Stimulated activated naive CD8-positive, alpha-beta T cell treated with anti-CD3 and anti-CD28 coated beads, Interleukin-15, amount 100 ng/mL, for 72 hours (primary cell): ENCODE results near the gene USP22.

Experiments used
- ATAC-seq: fragments of 150-1000 bp; cut with Tn5 transposase; 2 replicates; pipeline ENCODE4 v1.10.0; 2021; ENCODE audit warnings: mild to moderate bottlenecking, moderate library complexity
- DNase-seq, 2 donors: peaks; one replicate each; pipeline ENCODE4 v3.0.0; 2021 to 2022
- H3K27ac Mint-ChIP-seq, 2 donors: one replicate each; pipeline ENCODE4 v1.8.0; 2022; ENCODE audit warnings: mild to moderate bottlenecking in 2 of 2, mixed read lengths in 2 of 2, moderate library complexity in 2 of 2
- H3K27me3 Mint-ChIP-seq: one replicate; pipeline ENCODE4 v1.8.0; 2022; ENCODE audit warnings: mixed read lengths
- H3K4me1 Mint-ChIP-seq: one replicate; pipeline ENCODE4 v1.8.0; 2022; ENCODE audit warnings: mild to moderate bottlenecking, mixed read lengths
- H3K4me3 Mint-ChIP-seq, 2 donors: one replicate each; pipeline ENCODE4 v1.8.0; 2022; ENCODE audit warnings: mild to moderate bottlenecking in 2 of 2, mixed read lengths in 2 of 2, moderate library complexity in 1 of 2
- H3K9me3 Mint-ChIP-seq, 2 donors: one replicate each; pipeline ENCODE4 v1.8.0; 2022; ENCODE audit warnings: mixed read lengths in 2 of 2

The USP22 gene

GRCh38 chr17:21035406-21035805, 7.4 kb downstream of the USP22 start:
- Mint-ChIP-seq H3K4me3 (peak overlapping the region; percentile 89 to 92), H3K27me3 (no peaks in the 10 kb centered on the region), H3K9me3 (no peaks in the 10 kb centered on the region), H3K27ac (peak overlapping the region; percentile 99), H3K4me1 (peaks cover 78% of the 10 kb centered on the region)
- DNase-seq = no peak
- ATAC-seq = no peak

GRCh38 chr17:21034340-21035235, 8.2 kb downstream of the USP22 start:
- peak overlapping the region; percentile 99 for H3K27ac Mint-ChIP-seq
- DNase-seq (peak; percentile 50 to 71), ATAC-seq (peak; percentile 89)
- peak overlapping the region; percentile 89 to 92 for H3K4me3 Mint-ChIP-seq
- no peaks in the 10 kb centered on the region for H3K9me3 Mint-ChIP-seq
- peaks cover 86% of the 10 kb centered on the region for H3K4me1 Mint-ChIP-seq
- H3K27me3 Mint-ChIP-seq = no peaks in the 10 kb centered on the region

- Mint-ChIP-seq H3K9me3 (no peaks in the 10 kb centered on the region), H3K27ac (peak overlapping the region; percentile 99), H3K4me1 (peaks cover 92% of the 10 kb centered on the region), H3K27me3 (no peaks in the 10 kb centered on the region), H3K4me3 (peak overlapping the region; percentile 89 to 92)
- DNase-seq (no peak), ATAC-seq (peak; percentile 39)
Observed at GRCh38 chr17:21033350-21033749, 9.5 kb downstream of the USP22 start.

- H3K4me3 Mint-ChIP-seq = peak overlapping the region in 1 of 2 donors; percentile 33
- no peaks in the 10 kb centered on the region for H3K27me3 Mint-ChIP-seq
- ATAC-seq (no peak), DNase-seq (no peak)
- H3K9me3 Mint-ChIP-seq = no peaks in the 10 kb centered on the region
- H3K4me1 Mint-ChIP-seq = peaks cover 88% of the 10 kb centered on the region
- H3K27ac Mint-ChIP-seq = peak overlapping the region in 1 of 2 donors; percentile 25
Observed at GRCh38 chr17:21031756-21032396, 10.9 kb downstream of the USP22 start.

- Mint-ChIP-seq H3K4me3 (no peak overlapping the region), H3K4me1 (peaks cover 83% of the 10 kb centered on the region), H3K27me3 (no peaks in the 10 kb centered on the region), H3K9me3 (no peaks in the 10 kb centered on the region), H3K27ac (no peak overlapping the region)
- ATAC-seq (no peak), DNase-seq (no peak)
Observed at GRCh38 chr17:21030375-21030774, 12.4 kb downstream of the USP22 start.

GRCh38 chr17:21029515-21029914, 13.3 kb downstream of the USP22 start:
- Mint-ChIP-seq H3K27me3 (no peaks in the 10 kb centered on the region), H3K4me3 (peak overlapping the region in 1 of 2 donors; percentile 60), H3K9me3 (no peaks in the 10 kb centered on the region), H3K4me1 (peaks cover 83% of the 10 kb centered on the region), H3K27ac (peak overlapping the region; percentile 82 to 93)
- no peak for DNase-seq
- peak; percentile 47 for ATAC-seq

- ATAC-seq = peak; percentile 87
- Mint-ChIP-seq H3K9me3 (no peaks in the 10 kb centered on the region), H3K4me3 (peak overlapping the region in 1 of 2 donors; percentile 60)
Observed at GRCh38 chr17:21029036-21029435, 13.8 kb downstream of the USP22 start.

GRCh38 chr17:21028192-21028591, 14.6 kb downstream of the USP22 start:
- Mint-ChIP-seq H3K27ac (peak overlapping the region; percentile 72 to 93), H3K9me3 (no peaks in the 10 kb centered on the region), H3K27me3 (no peaks in the 10 kb centered on the region), H3K4me1 (peaks cover 78% of the 10 kb centered on the region), H3K4me3 (no peak overlapping the region)
- no peak for ATAC-seq
- no peak for DNase-seq

More at GRCh38 chr17:21029036-21029435, 13.8 kb downstream of the USP22 start:
- Mint-ChIP-seq H3K27ac (peak overlapping the region; percentile 82 to 93), H3K27me3 (no peaks in the 10 kb centered on the region), H3K4me1 (peaks cover 83% of the 10 kb centered on the region)
- peak in 1 of 2 donors; percentile 61 for DNase-seq

- Mint-ChIP-seq H3K27ac (no peak overlapping the region), H3K4me3 (no peak overlapping the region), H3K27me3 (no peaks in the 10 kb centered on the region), H3K4me1 (peaks cover 67% of the 10 kb centered on the region), H3K9me3 (no peaks in the 10 kb centered on the region)
- no peak for ATAC-seq
- DNase-seq = no peak
Observed at GRCh38 chr17:21027031-21027430, 15.8 kb downstream of the USP22 start.

- Mint-ChIP-seq H3K4me3 (no peak overlapping the region), H3K27me3 (no peaks in the 10 kb centered on the region), H3K9me3 (no peaks in the 10 kb centered on the region), H3K27ac (peak overlapping the region in 1 of 2 donors; percentile 64), H3K4me1 (peaks cover 58% of the 10 kb centered on the region)
- no peak for ATAC-seq
- DNase-seq = no peak
Observed at GRCh38 chr17:21025451-21025850, 17.4 kb downstream of the USP22 start.

GRCh38 chr17:21024024-21024423, 18.8 kb downstream of the USP22 start:
- Mint-ChIP-seq H3K4me3 (peak overlapping the region in 1 of 2 donors; percentile 24), H3K9me3 (no peaks in the 10 kb centered on the region), H3K4me1 (peaks cover 44% of the 10 kb centered on the region), H3K27ac (peak overlapping the region in 1 of 2 donors; percentile 57), H3K27me3 (no peaks in the 10 kb centered on the region)
- ATAC-seq (peak; percentile 40), DNase-seq (no peak)

GRCh38 chr17:21021208-21021803, 21.5 kb downstream of the USP22 start:
- no peaks in the 10 kb centered on the region for H3K27me3 Mint-ChIP-seq
- H3K27ac Mint-ChIP-seq = no peak overlapping the region
- no peak overlapping the region for H3K4me3 Mint-ChIP-seq
- H3K9me3 Mint-ChIP-seq = no peaks in the 10 kb centered on the region
- DNase-seq (no peak), ATAC-seq (no peak)
- peaks cover 36% of the 10 kb centered on the region for H3K4me1 Mint-ChIP-seq

- Mint-ChIP-seq H3K27ac (no peak overlapping the region), H3K9me3 (no peaks in the 10 kb centered on the region), H3K27me3 (no peaks in the 10 kb centered on the region), H3K4me1 (peaks cover 32% of the 10 kb centered on the region), H3K4me3 (no peak overlapping the region)
- ATAC-seq (no peak), DNase-seq (no peak)
Observed at GRCh38 chr17:21020622-21021021, 22.2 kb downstream of the USP22 start.

GRCh38 chr17:21019976-21020586, 22.7 kb downstream of the USP22 start:
- Mint-ChIP-seq H3K4me1 (peaks cover 27% of the 10 kb centered on the region), H3K9me3 (no peaks in the 10 kb centered on the region), H3K27ac (no peak overlapping the region), H3K27me3 (no peaks in the 10 kb centered on the region), H3K4me3 (no peak overlapping the region)
- peak; percentile 72 for ATAC-seq
- no peak for DNase-seq

- Mint-ChIP-seq H3K9me3 (no peaks in the 10 kb centered on the region), H3K27me3 (no peaks in the 10 kb centered on the region), H3K27ac (no peak overlapping the region), H3K4me3 (no peak overlapping the region), H3K4me1 (peaks cover 15% of the 10 kb centered on the region)
- no peak for DNase-seq
- no peak for ATAC-seq
Observed at GRCh38 chr17:21018894-21019293, 23.9 kb downstream of the USP22 start.
